IPS DF 19.7 (cell line): ENCODE results near the gene QSOX1.

Experiments used
- DNase-seq: peaks from one replicate; pipeline ENCODE4 v3.0.0-alpha.2; 2013; ENCODE audit warnings: low read depth, low spot score

The QSOX1 gene

DNA sequence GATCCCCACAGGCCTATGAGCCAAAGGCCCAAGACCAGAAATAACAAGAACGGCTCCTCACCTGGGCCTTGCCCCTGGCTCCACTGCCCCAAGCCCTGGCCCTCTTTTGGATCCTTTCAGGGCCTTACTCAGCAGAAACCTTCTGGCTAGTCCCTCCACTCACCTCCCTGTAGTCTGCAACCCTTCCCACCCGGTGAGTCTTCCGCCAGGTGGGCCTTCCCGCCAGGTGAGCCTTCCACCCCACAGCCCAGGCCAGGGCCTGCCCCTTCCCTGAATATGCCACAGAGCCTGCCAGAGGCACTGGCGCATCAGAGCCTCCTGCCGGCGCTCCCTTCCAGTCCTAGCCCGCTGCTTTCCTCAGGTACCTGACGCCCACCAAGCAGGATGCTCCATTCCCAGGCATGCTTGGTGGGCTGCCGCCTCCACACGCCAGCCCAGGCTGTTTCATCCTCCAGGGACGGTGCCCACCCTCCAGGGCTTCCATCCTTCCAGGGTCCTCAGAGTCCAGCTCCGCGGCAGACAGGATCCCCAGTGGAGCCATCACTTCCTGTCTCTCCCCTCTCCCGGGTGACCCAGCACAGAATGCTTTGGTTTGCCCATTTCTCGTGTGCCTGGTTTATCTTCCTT is 96.3 kb downstream of the QSOX1 start:
- DNase-seq = no peak

DNA sequence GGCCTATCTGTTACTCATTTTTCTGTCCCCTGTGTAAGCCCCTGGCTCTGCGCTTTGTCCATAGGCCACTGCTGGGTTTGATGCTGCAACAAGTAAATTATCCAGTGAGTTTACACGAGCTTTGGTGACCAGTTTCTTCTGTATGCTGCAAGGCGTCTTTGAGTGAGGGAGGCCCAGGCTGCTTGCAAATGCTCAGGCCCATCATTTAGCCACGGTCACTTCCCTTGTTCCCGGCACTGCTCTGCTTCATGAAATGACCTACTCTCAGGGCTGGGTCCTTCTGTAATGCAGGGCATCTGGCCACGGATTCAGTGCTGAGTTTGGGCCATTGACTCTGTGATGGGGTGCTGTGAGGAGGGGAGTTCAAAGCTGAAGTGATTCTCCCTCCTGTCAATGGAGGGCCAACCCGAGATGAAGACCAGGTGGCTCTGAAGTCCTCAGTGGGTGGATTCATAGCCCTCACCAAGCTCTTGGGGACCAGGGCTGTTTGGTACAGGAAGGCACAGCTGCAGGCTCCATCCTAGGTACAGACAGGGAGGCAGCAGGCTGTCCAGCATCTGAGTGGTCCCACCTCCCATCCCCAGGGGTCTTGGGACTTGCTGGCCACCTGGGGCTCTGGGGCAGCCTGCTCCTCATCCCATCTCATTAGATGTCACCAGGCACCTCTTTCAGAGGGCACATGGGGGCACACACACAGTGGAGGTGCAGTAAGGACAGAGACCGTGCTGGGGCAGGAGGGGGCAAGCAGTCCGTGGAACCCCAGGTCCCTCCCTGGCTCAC is 97.0 kb downstream of the QSOX1 start:
- no peak for DNase-seq

DNA sequence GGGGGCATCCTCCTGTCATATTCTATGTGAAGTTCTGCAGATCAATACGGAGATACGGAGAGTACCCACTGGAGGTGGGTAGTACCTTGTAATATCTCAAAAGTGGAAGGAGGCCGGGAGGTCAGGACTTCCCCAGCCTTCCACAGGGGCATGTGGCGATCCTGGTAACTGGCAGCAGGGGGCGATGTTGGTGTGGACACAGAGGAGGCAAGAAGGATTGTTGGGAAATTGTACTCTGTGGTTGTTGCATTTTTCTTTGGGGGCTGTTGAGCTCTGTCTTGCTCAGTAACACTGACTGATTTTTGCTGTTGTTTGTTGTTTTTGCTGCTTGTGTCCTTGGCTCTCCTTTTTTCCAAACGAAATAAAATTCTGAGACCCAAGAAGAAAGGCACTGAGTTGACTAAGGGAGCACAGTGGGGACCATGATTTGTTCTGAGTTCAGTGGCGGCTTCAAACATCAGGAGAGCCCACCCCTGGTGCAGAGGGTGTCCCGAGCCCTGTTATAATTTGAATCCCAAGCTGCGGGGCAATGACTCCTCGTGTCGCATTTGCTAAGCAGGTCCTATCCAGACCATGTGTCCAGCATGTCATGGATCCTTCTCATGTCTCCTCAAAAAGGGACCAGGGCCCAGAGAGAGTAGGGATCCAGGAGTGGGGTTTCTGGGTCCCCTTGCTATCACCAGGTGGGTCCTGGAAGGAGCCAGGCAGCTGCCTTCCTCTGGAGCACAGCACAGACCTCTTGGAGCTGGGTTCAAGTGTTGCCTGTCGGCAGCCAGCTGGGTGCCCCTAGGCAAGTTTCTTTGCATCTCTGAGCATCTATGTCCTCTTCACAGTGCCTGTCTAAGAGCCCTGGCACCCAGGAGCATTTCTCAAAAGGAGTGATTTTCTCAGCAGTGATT is 98.2 kb downstream of the QSOX1 start:
- DNase-seq = no peak
